SU-DHL-6 (cell line): ENCODE data around the gene EIF4B.

Source experiments
- H2AFZ ChIP-seq: fragments of 200-600 bp; sonication (generic); 2 replicates; pipeline ENCODE4 v1.6.1; 2014; ENCODE audit warnings: low read depth, mild to moderate bottlenecking, moderate library complexity, mixed read lengths, antibody characterized with exemption, low read length; ENCODE audit not compliant: severe bottlenecking
- H3F3A ChIP-seq: fragments of 200-600 bp; shearing (Covaris generic); 2 replicates; pipeline ENCODE4 v1.6.0; 2016; ENCODE audit warnings: antibody characterized with exemption, mild to moderate bottlenecking; ENCODE audit not compliant: insufficient read depth
- H3K27ac ChIP-seq: fragments of 200-600 bp; sonication (generic); 2 replicates; pipeline ENCODE4 v1.5.1; 2016; ENCODE audit warnings: low read depth, mild to moderate bottlenecking, low read length, moderate library complexity, mixed read lengths
- H3K27me3 ChIP-seq: fragments of 200-600 bp; sonication (generic), shearing (Covaris generic); 2 replicates; pipeline ENCODE4 v1.6.0; 2014; ENCODE audit warnings: mild to moderate bottlenecking, low read length
- H3K36me3 ChIP-seq: fragments of 200-600 bp; sonication (generic); 2 replicates; pipeline ENCODE4 v1.6.1; 2014; ENCODE audit warnings: mild to moderate bottlenecking, low read length, mixed read lengths
- H3K4me2 ChIP-seq: fragments of 300-600, 200-600 bp; shearing (Covaris generic), sonication (generic); 2 replicates; pipeline ENCODE4 v1.6.0; 2014; ENCODE audit warnings: low read length, low read depth, mild to moderate bottlenecking; ENCODE audit not compliant: poor library complexity, severe bottlenecking
- H3K4me3 ChIP-seq: fragments of 200-600 bp; sonication (generic); 2 replicates; pipeline ENCODE4 v1.5.1; 2014; ENCODE audit warnings: antibody characterized with exemption, low read length, mild to moderate bottlenecking, mixed read lengths; ENCODE audit not compliant: insufficient read depth, poor library complexity, severe bottlenecking
- H3K79me2 ChIP-seq: fragments of 200-600 bp; sonication (generic); 2 replicates; pipeline ENCODE4 v1.6.1; 2014; ENCODE audit warnings: mild to moderate bottlenecking, low read length, moderate library complexity; ENCODE audit not compliant: insufficient read depth
- H3K9ac ChIP-seq: fragments of 200-600 bp; sonication (generic); 2 replicates; pipeline ENCODE4 v1.7.0; 2014; ENCODE audit warnings: mild to moderate bottlenecking, low read length
- H3K9me2 ChIP-seq: fragments of 200-600 bp; sonication (generic); replicated peaks from 2 replicates; pipeline ENCODE4 v1.6.1; 2014; ENCODE audit warnings: low read length; ENCODE audit not compliant: insufficient read depth
- H3K9me3 ChIP-seq: fragments of 200-600 bp; sonication (generic); 2 replicates; pipeline ENCODE4 v1.6.1; 2014; ENCODE audit warnings: low read length, mixed read lengths; ENCODE audit not compliant: insufficient read depth
- H4K20me1 ChIP-seq: fragments of 200-600 bp; sonication (generic); 2 replicates; pipeline ENCODE4 v1.6.1; 2014; ENCODE audit warnings: low read depth, mild to moderate bottlenecking, antibody characterized with exemption, low read length, moderate library complexity, mixed read lengths
- EZH2phosphoT487 ChIP-seq: fragments of 200-600 bp; sonication (generic), shearing (Covaris generic); conservative IDR thresholded peaks from 2 replicates; pipeline ENCODE4 v1.6.1; 2018; ENCODE audit warnings: mild to moderate bottlenecking, antibody characterized with exemption, low read length, moderate library complexity, mixed read lengths
- TF ChIP-seq, protein P1 (sequence below): fragments of 200-600 bp; sonication (generic); IDR thresholded peaks from one replicate; pipeline ENCODE4 v1.5.1; 2017; ENCODE audit warnings: antibody characterized with exemption, mild to moderate bottlenecking, low read length, moderate library complexity; ENCODE audit not compliant: insufficient read depth, poor library complexity, severe bottlenecking

The EIF4B gene

DNA sequence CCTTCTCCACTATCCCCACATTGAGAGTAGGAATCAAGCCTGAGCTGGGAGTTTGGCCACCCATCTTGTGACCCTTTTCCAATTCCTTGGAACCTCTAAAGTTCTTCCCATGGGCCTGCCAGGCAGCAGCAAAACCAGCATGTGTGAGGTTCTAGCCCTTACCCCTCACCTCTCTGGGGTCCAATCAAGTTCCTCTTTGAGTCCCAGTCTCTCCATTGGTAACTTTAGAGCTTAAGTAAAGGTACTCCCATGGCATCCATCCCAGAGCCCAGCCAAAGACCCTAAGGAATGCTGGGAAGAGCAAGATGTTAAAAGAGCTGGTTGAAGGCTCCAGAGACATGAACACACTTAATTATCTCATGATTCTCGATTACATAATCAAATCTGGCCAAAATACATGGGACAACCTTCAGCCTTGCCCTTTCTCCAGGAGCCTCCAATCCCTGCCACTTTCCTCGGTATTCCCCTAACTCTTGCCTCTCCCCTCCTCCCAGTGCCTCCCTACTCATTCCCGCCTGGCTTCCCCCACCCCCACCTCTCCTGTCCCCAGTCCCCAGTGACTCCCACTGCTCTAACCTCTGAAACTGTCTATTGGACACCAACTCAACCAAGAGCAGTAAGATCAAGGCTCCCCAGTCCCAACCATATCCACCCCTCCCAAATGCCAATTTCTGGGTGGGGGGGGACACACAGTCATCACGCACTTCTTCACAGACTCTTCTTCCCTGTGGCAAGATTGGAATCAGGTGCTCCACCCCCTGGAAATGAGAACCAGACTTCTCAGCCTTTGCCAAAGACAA lies 38.8 kb downstream of the EIF4B start:
- Histone ChIP-seq H3K4me3 (no peak overlapping the region), H3K79me2 (no peaks in the 10 kb centered on the region), H3F3A (peaks cover 14% of the 10 kb centered on the region), H3K27ac (no peak overlapping the region), H3K36me3 (no peaks in the 10 kb centered on the region), H4K20me1 (no peaks in the 10 kb centered on the region), H3K9me3 (no peaks in the 10 kb centered on the region), H3K9me2 (no peaks in the 10 kb centered on the region), H3K27me3 (no peaks in the 10 kb centered on the region), H2AFZ (no peak overlapping the region), H3K4me2 (no peak overlapping the region), H3K9ac (no peak overlapping the region)
- TF ChIP-seq, protein P1, sequence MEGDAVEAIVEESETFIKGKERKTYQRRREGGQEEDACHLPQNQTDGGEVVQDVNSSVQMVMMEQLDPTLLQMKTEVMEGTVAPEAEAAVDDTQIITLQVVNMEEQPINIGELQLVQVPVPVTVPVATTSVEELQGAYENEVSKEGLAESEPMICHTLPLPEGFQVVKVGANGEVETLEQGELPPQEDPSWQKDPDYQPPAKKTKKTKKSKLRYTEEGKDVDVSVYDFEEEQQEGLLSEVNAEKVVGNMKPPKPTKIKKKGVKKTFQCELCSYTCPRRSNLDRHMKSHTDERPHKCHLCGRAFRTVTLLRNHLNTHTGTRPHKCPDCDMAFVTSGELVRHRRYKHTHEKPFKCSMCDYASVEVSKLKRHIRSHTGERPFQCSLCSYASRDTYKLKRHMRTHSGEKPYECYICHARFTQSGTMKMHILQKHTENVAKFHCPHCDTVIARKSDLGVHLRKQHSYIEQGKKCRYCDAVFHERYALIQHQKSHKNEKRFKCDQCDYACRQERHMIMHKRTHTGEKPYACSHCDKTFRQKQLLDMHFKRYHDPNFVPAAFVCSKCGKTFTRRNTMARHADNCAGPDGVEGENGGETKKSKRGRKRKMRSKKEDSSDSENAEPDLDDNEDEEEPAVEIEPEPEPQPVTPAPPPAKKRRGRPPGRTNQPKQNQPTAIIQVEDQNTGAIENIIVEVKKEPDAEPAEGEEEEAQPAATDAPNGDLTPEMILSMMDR: no peak
- TF ChIP-seq EZH2phosphoT487: no peak

GRCh38 chr12:53045696-53046045 lies 39.4 kb downstream of the EIF4B start:
- no peaks in the 10 kb centered on the region for H3K9me2 ChIP-seq
- no peaks in the 10 kb centered on the region for H3K36me3 ChIP-seq
- H3F3A ChIP-seq: peaks cover 14% of the 10 kb centered on the region
- H3K4me3 ChIP-seq: no peak overlapping the region
- no peak overlapping the region for H3K27ac ChIP-seq
- no peaks in the 10 kb centered on the region for H4K20me1 ChIP-seq
- H3K79me2 ChIP-seq: no peaks in the 10 kb centered on the region
- TF ChIP-seq EZH2phosphoT487: no peak
- TF ChIP-seq, protein P1: no peak
- H3K9me3 ChIP-seq: no peaks in the 10 kb centered on the region
- no peak overlapping the region for H3K4me2 ChIP-seq
- H3K9ac ChIP-seq: no peak overlapping the region
- H3K27me3 ChIP-seq: no peaks in the 10 kb centered on the region
- no peak overlapping the region for H2AFZ ChIP-seq

GRCh38 chr12:53046655-53047220 lies 40.5 kb downstream of the EIF4B start:
- H3K9me2 ChIP-seq: no peaks in the 10 kb centered on the region
- H3K9ac ChIP-seq: peak overlapping the region; percentile 66
- peak overlapping the region; percentile 88 for H3K4me2 ChIP-seq
- no peaks in the 10 kb centered on the region for H3K27me3 ChIP-seq
- H3F3A ChIP-seq: peaks cover 14% of the 10 kb centered on the region
- no peak for TF ChIP-seq EZH2phosphoT487
- TF ChIP-seq, protein P1: no peak
- peak overlapping the region; percentile 80 for H3K4me3 ChIP-seq
- no peak overlapping the region for H3K27ac ChIP-seq
- H3K9me3 ChIP-seq: no peaks in the 10 kb centered on the region
- no peaks in the 10 kb centered on the region for H3K36me3 ChIP-seq
- no peaks in the 10 kb centered on the region for H4K20me1 ChIP-seq
- peak overlapping the region; percentile 97 for H2AFZ ChIP-seq
- H3K79me2 ChIP-seq: no peaks in the 10 kb centered on the region
